ENCODE measurements around the gene NT5DC2.

NT5DC2 gene

DNA sequence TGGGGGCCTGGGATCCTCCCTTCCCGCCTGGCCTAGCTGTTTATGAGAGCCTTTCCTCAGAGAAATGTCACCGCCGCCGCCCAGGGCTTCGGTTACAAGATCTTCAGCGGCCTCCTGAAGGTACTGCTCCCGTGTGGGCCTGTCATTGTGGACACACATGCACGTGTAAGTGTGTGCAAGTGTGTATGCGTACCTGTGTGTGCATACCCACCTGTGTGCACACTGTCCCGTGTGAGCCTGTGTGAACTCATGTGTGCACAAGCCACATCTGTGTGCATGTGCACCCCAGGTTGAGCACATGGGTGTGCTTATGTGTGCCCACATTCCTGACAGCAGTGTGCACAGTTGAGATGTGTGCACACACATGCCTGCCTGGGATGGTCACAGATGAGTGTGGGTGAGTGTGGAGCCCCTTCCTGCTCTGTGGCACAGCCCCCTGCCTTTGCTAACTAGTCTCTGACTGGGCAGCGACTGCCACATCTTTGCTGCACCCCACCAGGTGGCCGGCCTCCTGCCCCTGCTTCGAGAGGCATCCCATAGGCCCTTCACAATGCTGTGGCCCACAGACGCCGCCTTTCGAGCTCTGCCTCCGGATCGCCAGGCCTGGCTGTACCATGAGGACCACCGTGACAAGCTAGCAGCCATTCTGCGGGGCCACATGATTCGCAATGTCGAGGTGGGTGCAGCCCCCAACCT, 14.1 kb downstream of the NT5DC2 start:
- Histone ChIP-seq H3K4me1 (ENCODE audit: control insufficient read depth, low read length) (no peaks in the 10 kb centered on the region), H4K20me1 (ENCODE audit: control insufficient read depth, insufficient read depth, low read depth, low read length) (no peaks in the 10 kb centered on the region), H3K9me3 (ENCODE audit: control insufficient read depth, insufficient read depth, low read length) (no peaks in the 10 kb centered on the region), H3K4me2 (ENCODE audit: low read length) (no peak overlapping the region), H3F3A (ENCODE audit: control insufficient read depth, insufficient read depth) (no peaks in the 10 kb centered on the region), H3K36me3 (ENCODE audit: control insufficient read depth, low read length) (peaks cover 4% of the 10 kb centered on the region), H3K4me3 (ENCODE audit: low read length) (no peak overlapping the region), H3K27me3 (ENCODE audit: control insufficient read depth, low read length) (no peaks in the 10 kb centered on the region), H3K27ac (ENCODE audit: low read depth, low read length) (no peak overlapping the region), H3K9me2 (replicated peaks; ENCODE audit: control insufficient read depth, low read length) (no peaks in the 10 kb centered on the region), H3K79me2 (ENCODE audit: control insufficient read depth, low read length) (no peaks in the 10 kb centered on the region)
- TF ChIP-seq, protein P1, sequence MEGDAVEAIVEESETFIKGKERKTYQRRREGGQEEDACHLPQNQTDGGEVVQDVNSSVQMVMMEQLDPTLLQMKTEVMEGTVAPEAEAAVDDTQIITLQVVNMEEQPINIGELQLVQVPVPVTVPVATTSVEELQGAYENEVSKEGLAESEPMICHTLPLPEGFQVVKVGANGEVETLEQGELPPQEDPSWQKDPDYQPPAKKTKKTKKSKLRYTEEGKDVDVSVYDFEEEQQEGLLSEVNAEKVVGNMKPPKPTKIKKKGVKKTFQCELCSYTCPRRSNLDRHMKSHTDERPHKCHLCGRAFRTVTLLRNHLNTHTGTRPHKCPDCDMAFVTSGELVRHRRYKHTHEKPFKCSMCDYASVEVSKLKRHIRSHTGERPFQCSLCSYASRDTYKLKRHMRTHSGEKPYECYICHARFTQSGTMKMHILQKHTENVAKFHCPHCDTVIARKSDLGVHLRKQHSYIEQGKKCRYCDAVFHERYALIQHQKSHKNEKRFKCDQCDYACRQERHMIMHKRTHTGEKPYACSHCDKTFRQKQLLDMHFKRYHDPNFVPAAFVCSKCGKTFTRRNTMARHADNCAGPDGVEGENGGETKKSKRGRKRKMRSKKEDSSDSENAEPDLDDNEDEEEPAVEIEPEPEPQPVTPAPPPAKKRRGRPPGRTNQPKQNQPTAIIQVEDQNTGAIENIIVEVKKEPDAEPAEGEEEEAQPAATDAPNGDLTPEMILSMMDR (IDR thresholded peaks at IDR 0.05; ENCODE audit: low read depth, low read length, poor library complexity, severe bottlenecking), result no peak
- TF ChIP-seq EZH2phosphoT487 (IDR thresholded peaks at IDR 0.05; ENCODE audit: borderline replicate concordance, low read length), result no peak

DNA sequence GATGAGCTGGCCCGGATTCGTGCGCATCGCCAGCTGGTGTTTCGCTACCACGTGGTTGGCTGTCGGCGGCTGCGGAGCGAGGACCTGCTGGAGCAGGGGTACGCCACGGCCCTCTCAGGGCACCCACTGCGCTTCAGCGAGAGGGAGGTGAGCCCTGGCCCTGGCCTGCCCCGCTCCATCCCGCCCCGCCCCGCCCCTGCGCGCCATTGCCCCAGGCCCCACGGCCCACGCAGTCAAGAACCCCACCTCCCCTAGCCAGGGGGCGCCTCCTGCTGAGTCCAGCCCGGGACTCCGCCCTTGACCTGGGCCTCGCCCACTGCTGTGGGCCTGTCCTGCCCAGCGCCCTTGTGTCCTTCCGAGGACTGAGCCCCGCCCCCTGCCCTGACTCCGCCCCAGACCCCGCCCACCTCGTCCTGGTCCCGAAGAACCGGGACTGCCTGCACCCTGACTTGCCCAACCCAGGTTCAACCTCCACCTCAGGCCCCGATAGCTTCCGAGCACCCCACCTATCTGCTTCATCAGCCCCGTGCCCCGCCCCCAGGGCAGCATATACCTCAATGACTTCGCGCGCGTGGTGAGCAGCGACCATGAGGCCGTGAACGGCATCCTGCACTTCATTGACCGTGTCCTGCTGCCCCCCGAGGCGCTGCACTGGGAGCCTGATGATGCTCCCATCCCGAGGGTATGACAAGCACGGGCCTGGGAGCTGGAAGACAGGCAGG, 14.8 kb downstream of the NT5DC2 start:
- TF ChIP-seq EZH2phosphoT487 (IDR thresholded peaks at IDR 0.05; ENCODE audit: borderline replicate concordance, low read length), result no peak
- TF ChIP-seq, protein P1 (IDR thresholded peaks at IDR 0.05; ENCODE audit: low read depth, low read length, poor library complexity, severe bottlenecking), result no peak
- Histone ChIP-seq H3K4me1 (ENCODE audit: control insufficient read depth, low read length) (no peaks in the 10 kb centered on the region), H3K4me2 (ENCODE audit: low read length) (no peak overlapping the region), H3K79me2 (ENCODE audit: control insufficient read depth, low read length) (no peaks in the 10 kb centered on the region), H3K27ac (ENCODE audit: low read depth, low read length) (no peak overlapping the region), H3K36me3 (ENCODE audit: control insufficient read depth, low read length) (no peaks in the 10 kb centered on the region; the same call in 1 of the 2 replicates), H4K20me1 (ENCODE audit: control insufficient read depth, insufficient read depth, low read depth, low read length) (no peaks in the 10 kb centered on the region), H3K9me3 (ENCODE audit: control insufficient read depth, insufficient read depth, low read length) (no peaks in the 10 kb centered on the region), H3F3A (ENCODE audit: control insufficient read depth, insufficient read depth) (no peaks in the 10 kb centered on the region), H3K27me3 (ENCODE audit: control insufficient read depth, low read length) (no peaks in the 10 kb centered on the region), H3K9me2 (replicated peaks; ENCODE audit: control insufficient read depth, low read length) (no peaks in the 10 kb centered on the region), H3K4me3 (ENCODE audit: low read length) (no peak overlapping the region)

- no peaks in the 10 kb centered on the region for H4K20me1 ChIP-seq (ENCODE audit: control insufficient read depth, insufficient read depth, low read depth, low read length)
- H3K4me3 ChIP-seq (ENCODE audit: low read length), result no peak overlapping the region
- no peaks in the 10 kb centered on the region for H3K27me3 ChIP-seq (ENCODE audit: control insufficient read depth, low read length)
- H3F3A ChIP-seq (ENCODE audit: control insufficient read depth, insufficient read depth), result no peaks in the 10 kb centered on the region
- H3K4me2 ChIP-seq (ENCODE audit: low read length), result no peak overlapping the region
- no peak for TF ChIP-seq EZH2phosphoT487 (IDR thresholded peaks at IDR 0.05; ENCODE audit: borderline replicate concordance, low read length)
- TF ChIP-seq, protein P1 (IDR thresholded peaks at IDR 0.05; ENCODE audit: low read depth, low read length, poor library complexity, severe bottlenecking), result no peak
- H3K79me2 ChIP-seq (ENCODE audit: control insufficient read depth, low read length), result no peaks in the 10 kb centered on the region
- no peaks in the 10 kb centered on the region for H3K9me3 ChIP-seq (ENCODE audit: control insufficient read depth, insufficient read depth, low read length)
- no peaks in the 10 kb centered on the region; the same call in 1 of the 2 replicates for H3K36me3 ChIP-seq (ENCODE audit: control insufficient read depth, low read length)
- H3K9me2 ChIP-seq (replicated peaks; ENCODE audit: control insufficient read depth, low read length), result no peaks in the 10 kb centered on the region
- H3K4me1 ChIP-seq (ENCODE audit: control insufficient read depth, low read length), result no peaks in the 10 kb centered on the region
- H3K27ac ChIP-seq (ENCODE audit: low read depth, low read length), result no peak overlapping the region
Measured at GRCh38 chr3:52517796-52518722, 15.6 kb downstream of the NT5DC2 start.

Measured in DOHH2 (cell line).